AG04450 (cell line): ENCODE measurements around the gene MTTP. TPM values are rescaled to one million over a fixed set of nuclear protein-coding genes. Genes with fewer than 3 reads are reported as not detected.

Source experiments
- CTCF ChIA-PET: fragments of 300-600, 350-600 bp; formaldehyde crosslinking; extraction: SDS; loops from one replicate; lab custom pipeline; 2022; ENCODE audit warnings: antibody characterized with exemption, inconsistent platforms; lab: Charles Lee
- POLR2A ChIA-PET: fragments of 350-600 bp; formaldehyde crosslinking; extraction: SDS; loops from one replicate; lab custom pipeline; 2021; ENCODE audit warnings: antibody characterized with exemption, inconsistent platforms; lab: Yijun Ruan, JAX
- DNase-seq: peaks from one replicate; pipeline ENCODE4 v3.0.0-alpha.2; 2011; ENCODE audit warnings: low read depth, low spot score
- H3K27ac ChIP-seq: one replicate; pipeline ENCODE4 v1.5.1; 2012; ENCODE audit warnings: low read depth, low read length, control low read depth
- H3K27me3 ChIP-seq: one replicate; pipeline ENCODE4 v1.6.0; 2012; ENCODE audit warnings: low read length; ENCODE audit not compliant: control insufficient read depth, insufficient read depth
- H3K4me3 ChIP-seq: 2 replicates; pipeline ENCODE4 v1.5.1; 2011; ENCODE audit warnings: mild to moderate bottlenecking, low read depth, low read length, control low read depth
- H3K9me3 ChIP-seq: 2 replicates; pipeline ENCODE4 v1.5.1; 2012; ENCODE audit warnings: low read length; ENCODE audit not compliant: control insufficient read depth, insufficient read depth
- CTCF ChIP-seq: IDR thresholded peaks from 2 replicates; pipeline ENCODE4 v1.5.1; 2011; ENCODE audit warnings: low read depth, low read length, control low read depth, inconsistent platforms
- polyA plus RNA-seq: library from polyadenylated mRNA; depleted of rRNA; stranded (reverse); fragments of >200 nt; gene quantifications from 2 replicates; pipeline ENCODE4 v1.2.3, GENCODE V29; 2011

The MTTP gene
- polyA plus RNA-seq, 1 experiment: 0.02 TPM

GRCh38 chr4:99658666-99659065, 84.0 kb downstream of the MTTP start:
- no peak for DNase-seq
- Histone ChIP-seq H3K27ac (no peak overlapping the region), H3K27me3 (no peaks in the 10 kb centered on the region), H3K4me3 (no peak overlapping the region), H3K9me3 (peaks cover 5% of the 10 kb centered on the region; the same call in 1 of the 2 replicates)
- TF ChIP-seq CTCF: no peak
- ChIA-PET POLR2A (no interaction called here), CTCF (no interaction called here)

- ChIA-PET POLR2A (no interaction called here), CTCF (no interaction called here)
- Histone ChIP-seq H3K4me3 (no peak overlapping the region), H3K9me3 (no peaks in the 10 kb centered on the region), H3K27ac (no peak overlapping the region), H3K27me3 (no peaks in the 10 kb centered on the region)
- no peak for DNase-seq
- TF ChIP-seq CTCF: no peak
Measured at GRCh38 chr4:99661907-99662306, 87.3 kb downstream of the MTTP start.

- no peaks in the 10 kb centered on the region for H3K9me3 ChIP-seq
- POLR2A ChIA-PET: no interaction called here
- no peaks in the 10 kb centered on the region for H3K27me3 ChIP-seq
- CTCF ChIA-PET: no interaction called here
- no peak for DNase-seq
- TF ChIP-seq CTCF: no peak
- no peak overlapping the region for H3K4me3 ChIP-seq
- H3K27ac ChIP-seq: no peak overlapping the region
Measured at GRCh38 chr4:99664716-99665115, 90.1 kb downstream of the MTTP start.

- DNase-seq: no peak
Measured at GRCh38 chr4:99665983-99666382, 91.4 kb downstream of the MTTP start.

GRCh38 chr4:99668472-99668871, 93.8 kb downstream of the MTTP start:
- Histone ChIP-seq H3K9me3 (no peaks in the 10 kb centered on the region), H3K27me3 (no peaks in the 10 kb centered on the region), H3K4me3 (no peak overlapping the region), H3K27ac (no peak overlapping the region)
- DNase-seq: no peak
- CTCF ChIA-PET: no interaction called here
- no peak for TF ChIP-seq CTCF
- POLR2A ChIA-PET: no interaction called here

More at GRCh38 chr4:99665983-99666382, 91.4 kb downstream of the MTTP start:
- ChIA-PET POLR2A (no interaction called here), CTCF (no interaction called here)
- Histone ChIP-seq H3K27ac (no peak overlapping the region), H3K9me3 (no peaks in the 10 kb centered on the region), H3K4me3 (no peak overlapping the region), H3K27me3 (no peaks in the 10 kb centered on the region)
- TF ChIP-seq CTCF: no peak
